Thyroid gland (tissue), 4 donors: ENCODE data around the gene FLT1. TPM values are rescaled to one million over a fixed set of nuclear protein-coding genes. Genes with fewer than 3 reads are reported as not detected.

ENCODE experiments used
- DNase-seq, 2 donors: peaks; one replicate each; pipeline ENCODE4 v3.0.0-alpha.2; 2019
- H3K27ac ChIP-seq, 3 donors: fragments of 200-600 bp; sonication (generic); 1 replicate in 2 of 3; 2 replicates in 1 of 3; pipeline ENCODE4 v1.5.1; 2016 to 2019; ENCODE audit warnings: mild to moderate bottlenecking in 1 of 3, moderate library complexity in 1 of 3
- H3K27me3 ChIP-seq: fragments of 200-600 bp; sonication (generic); one replicate; pipeline ENCODE4 v1.5.1; 2019
- H3K36me3 ChIP-seq, 2 donors: fragments of 200-600 bp; sonication (generic); one replicate each; pipeline ENCODE4 v1.5.1; 2016 to 2019
- H3K4me1 ChIP-seq, 2 donors: fragments of 200-600 bp; sonication (generic); one replicate each; pipeline ENCODE4 v1.5.1; 2017 to 2019
- H3K4me3 ChIP-seq, 3 donors: fragments of 200-600 bp; sonication (generic); replicated peaks in 1 of 3; 1 replicate in 2 of 3; 2 replicates in 1 of 3; pipeline ENCODE4 v1.5.1; 2016; ENCODE audit warnings: mild to moderate bottlenecking in 1 of 3
- H3K9me3 ChIP-seq: fragments of 200-600 bp; sonication (generic); one replicate; pipeline ENCODE4 v1.5.1; 2017
- POLR2A ChIP-seq, 2 donors: fragments of 450-650 bp; IDR thresholded peaks; one replicate each; pipeline ENCODE4 v1.6.1; 2017; ENCODE audit warnings: antibody characterized with exemption in 2 of 2, mild to moderate bottlenecking in 2 of 2, moderate library complexity in 1 of 2
- WGBS, 2 donors: methylation state at CpG; one replicate each; pipeline ENCODE4 v1.1.5; 2017; 5-methylcytosine and 5-hydroxymethylcytosine counted together
- intact Hi-C: fragments of 100-400 bp; cut with DNase I; formaldehyde crosslinking; loops from one replicate; pipeline ENCODE4 v1.15.1; 2023
- total RNA-seq, 4 donors: library from RNA; depleted of rRNA; stranded (reverse); fragments of >200 nt; gene quantifications; one replicate each; pipeline ENCODE4 v1.2.3, GENCODE V29; 2016
- TF ChIP-seq, protein P1 (sequence below), 6 experiments: fragments of 200-600 bp in 3 of 6; fragments of 450-650 bp in 3 of 6; sonication (generic) in 3 of 6; IDR thresholded peaks; one replicate each; pipeline ENCODE4 v1.5.1; 2016 to 2019; ENCODE audit warnings: antibody characterized with exemption in 6 of 6, mild to moderate bottlenecking in 2 of 6, inconsistent platforms in 1 of 6, moderate library complexity in 1 of 6

Gene FLT1
- total RNA-seq, 4 donors from 2014 or later = 23.4 to 132 (median 44.4) TPM

DNA sequence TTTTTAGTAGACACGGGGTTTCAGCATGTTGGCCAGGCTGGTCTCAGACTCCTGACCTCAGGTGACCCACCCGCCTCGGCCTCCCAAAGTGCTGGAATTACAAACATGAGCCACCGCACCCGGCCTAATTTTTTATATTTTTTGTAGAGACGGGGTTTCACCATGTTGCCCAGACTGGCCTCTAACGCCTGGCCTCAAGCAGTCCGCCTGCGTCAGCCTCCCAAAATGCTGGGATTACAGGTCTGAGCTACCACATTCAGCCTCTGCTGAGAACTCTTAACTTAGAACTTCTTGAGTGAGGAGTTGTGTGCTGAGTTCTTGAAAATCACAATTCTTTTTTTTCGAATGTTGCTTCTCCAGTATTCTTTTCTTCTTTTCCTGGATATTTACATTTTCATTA, 244.4 kb downstream of the FLT1 start:
- Histone ChIP-seq H3K4me3 (no peak overlapping the region), H3K27ac (no peak overlapping the region), H3K4me1 (no peaks in the 10 kb centered on the region), H3K27me3 (no peaks in the 10 kb centered on the region), H3K9me3 (no peaks in the 10 kb centered on the region), H3K36me3 (no peaks in the 10 kb centered on the region)
- no peak for DNase-seq
- intact Hi-C loops = no loop called here
- TF ChIP-seq, protein P1, sequence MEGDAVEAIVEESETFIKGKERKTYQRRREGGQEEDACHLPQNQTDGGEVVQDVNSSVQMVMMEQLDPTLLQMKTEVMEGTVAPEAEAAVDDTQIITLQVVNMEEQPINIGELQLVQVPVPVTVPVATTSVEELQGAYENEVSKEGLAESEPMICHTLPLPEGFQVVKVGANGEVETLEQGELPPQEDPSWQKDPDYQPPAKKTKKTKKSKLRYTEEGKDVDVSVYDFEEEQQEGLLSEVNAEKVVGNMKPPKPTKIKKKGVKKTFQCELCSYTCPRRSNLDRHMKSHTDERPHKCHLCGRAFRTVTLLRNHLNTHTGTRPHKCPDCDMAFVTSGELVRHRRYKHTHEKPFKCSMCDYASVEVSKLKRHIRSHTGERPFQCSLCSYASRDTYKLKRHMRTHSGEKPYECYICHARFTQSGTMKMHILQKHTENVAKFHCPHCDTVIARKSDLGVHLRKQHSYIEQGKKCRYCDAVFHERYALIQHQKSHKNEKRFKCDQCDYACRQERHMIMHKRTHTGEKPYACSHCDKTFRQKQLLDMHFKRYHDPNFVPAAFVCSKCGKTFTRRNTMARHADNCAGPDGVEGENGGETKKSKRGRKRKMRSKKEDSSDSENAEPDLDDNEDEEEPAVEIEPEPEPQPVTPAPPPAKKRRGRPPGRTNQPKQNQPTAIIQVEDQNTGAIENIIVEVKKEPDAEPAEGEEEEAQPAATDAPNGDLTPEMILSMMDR (IDR thresholded peaks at IDR 0.05) = no peak
- no peak for TF ChIP-seq POLR2A (IDR thresholded peaks at IDR 0.05)
- 76 to 83% methylated on average over 10 of the region's 10 CpGs for WGBS, 2 donors

Other genes with a start within 250 kb of the FLT1 start
- 10 to 100 TPM; 23.3 to 70.0 (median 45.4) TPM for gene POMP, start 164.0 kb upstream of the FLT1 start, total RNA-seq
- 10 to 100 TPM; 16.4 to 28.7 (median 26.8) TPM for gene SLC46A3, start 223.8 kb upstream of the FLT1 start, total RNA-seq